T-helper 2 cell (primary cell): ENCODE measurements around the gene B4GALT7.
"Not testable (repeated sequence)": the region's sequence is repeated elsewhere in the genome, so short reads cannot be mapped to it uniquely, and the experiment has no call there.

Experiments
- DNase-seq, 5 experiments: peaks; one replicate each; pipeline versions ENCODE4 v3.0.0 to v3.0.0-alpha.2; 2012 to 2022
- total RNA-seq, 2 donors: gene quantifications; one replicate each; lab custom pipeline; 2026; lab: John Stamatoyannopoulos, UW

B4GALT7 gene, protein sequence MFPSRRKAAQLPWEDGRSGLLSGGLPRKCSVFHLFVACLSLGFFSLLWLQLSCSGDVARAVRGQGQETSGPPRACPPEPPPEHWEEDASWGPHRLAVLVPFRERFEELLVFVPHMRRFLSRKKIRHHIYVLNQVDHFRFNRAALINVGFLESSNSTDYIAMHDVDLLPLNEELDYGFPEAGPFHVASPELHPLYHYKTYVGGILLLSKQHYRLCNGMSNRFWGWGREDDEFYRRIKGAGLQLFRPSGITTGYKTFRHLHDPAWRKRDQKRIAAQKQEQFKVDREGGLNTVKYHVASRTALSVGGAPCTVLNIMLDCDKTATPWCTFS
- 15.4 to 18.4 reads per million in 2 donors for total RNA-seq

DNA sequence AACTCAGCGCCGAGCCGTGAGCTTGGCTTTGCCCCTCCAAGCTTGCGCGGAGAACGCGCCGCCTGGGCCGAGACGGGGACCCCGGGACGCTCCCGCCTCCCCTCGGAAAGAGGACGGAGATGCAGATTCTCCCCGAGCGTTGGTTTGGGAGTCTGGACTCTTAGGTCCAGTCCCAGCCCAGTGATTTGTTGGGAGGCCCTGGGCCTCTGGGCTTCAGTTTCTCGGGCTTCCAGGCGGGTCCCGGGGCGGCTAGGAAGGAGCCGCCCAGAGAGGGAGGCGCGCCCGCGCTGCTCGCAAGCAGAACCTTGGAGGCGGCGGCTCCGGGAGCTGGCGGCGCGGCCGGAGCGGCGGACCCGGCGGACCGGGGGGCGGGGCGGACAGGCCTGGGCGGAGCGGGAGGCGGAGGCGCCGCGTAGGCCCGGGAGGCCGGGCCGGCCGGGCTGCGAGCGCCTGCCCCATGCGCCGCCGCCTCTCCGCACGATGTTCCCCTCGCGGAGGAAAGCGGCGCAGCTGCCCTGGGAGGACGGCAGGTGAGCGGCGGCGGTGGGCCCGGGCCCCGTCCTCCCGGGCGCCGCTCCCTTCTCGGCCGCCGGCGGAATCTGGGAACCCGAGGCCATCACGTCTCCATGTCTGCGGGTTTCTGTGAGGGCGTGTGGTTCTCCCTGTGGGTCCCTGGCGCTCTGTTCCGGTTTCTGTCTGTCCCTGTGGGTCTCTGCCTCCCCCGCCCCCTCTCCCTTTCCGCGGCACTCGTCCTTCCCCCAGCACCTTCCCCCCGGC is at the start of gene B4GALT7:
Gene B4GALT7 (plus strand): TSS at position 402 of the 777 bp plus-strand sequence. CDS start 79 bp downstream, at position 481.
- peak; percentile 66 to 90 (median 75) for DNase-seq

DNA sequence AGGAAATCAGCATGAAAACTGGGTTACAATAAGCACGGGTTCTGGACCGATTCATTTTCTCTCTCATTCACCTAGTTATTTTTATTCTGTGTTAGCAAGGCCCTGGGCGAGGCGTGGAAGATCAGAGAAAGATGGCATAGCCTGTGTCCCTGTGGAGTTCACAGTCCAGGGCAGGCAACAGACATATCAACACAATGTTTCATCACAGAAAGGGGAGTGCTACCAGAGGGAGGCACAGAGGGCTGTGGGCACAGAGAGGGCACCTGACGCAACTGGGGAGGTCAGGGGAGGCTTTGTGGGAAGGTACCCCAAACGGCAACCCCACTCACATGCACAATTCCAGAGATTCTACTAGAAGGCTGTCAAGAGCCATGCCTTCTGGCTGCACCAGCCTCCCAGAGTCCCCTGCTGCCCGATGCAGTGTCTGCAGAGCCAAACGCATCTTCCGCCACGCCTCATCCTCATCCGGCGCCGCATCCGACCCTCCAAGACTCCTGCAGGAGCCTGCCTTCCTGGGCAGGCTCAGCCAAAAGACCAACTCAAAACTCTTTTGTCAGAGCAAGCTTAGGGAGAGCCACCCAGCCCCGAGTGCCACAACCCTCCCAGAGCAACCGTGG is 47.0 kb upstream of the B4GALT7 start:
- DNase-seq = no peak

DNA sequence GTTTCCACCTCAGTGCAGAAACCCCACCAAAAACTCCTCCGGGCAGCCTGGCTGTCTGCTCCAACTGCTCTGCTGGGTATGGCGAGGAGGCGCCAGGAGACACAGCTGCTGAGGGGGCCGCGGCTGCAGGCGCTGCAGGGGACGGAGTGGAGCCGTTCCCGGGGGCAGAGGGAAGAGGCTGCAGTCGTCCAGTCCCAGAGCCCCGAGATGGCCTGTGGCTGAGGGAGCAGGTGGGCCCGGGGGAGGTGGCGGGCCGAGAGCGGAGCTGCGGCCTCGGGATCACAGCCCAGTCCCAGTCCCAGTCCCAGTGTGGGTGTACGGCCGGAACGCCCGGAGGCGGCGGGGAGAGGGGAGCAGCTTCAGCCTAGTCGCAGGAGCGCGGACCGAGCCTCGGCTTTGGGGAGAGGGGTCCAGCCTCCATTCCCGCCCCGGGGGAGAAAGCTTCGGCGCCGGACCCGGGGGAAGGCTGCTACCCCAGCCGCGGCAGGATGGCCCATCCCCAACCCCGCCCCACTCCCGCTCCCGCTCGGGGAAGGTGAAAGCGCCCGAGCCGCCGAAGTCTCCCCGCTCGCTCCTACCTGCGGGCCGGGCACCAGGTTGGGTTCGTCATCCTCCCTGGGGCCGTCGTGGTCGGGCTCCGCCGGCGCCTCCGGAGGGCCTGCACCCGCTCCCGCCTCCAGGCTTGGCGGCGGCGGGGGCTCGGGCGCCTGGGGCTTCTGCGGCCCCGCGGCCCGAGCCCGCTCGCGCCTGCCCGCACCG is 46.1 kb upstream of the B4GALT7 start:
- DNase-seq = peak in 4 of 5 experiments; percentile 4 to 20 (median 12)

DNA sequence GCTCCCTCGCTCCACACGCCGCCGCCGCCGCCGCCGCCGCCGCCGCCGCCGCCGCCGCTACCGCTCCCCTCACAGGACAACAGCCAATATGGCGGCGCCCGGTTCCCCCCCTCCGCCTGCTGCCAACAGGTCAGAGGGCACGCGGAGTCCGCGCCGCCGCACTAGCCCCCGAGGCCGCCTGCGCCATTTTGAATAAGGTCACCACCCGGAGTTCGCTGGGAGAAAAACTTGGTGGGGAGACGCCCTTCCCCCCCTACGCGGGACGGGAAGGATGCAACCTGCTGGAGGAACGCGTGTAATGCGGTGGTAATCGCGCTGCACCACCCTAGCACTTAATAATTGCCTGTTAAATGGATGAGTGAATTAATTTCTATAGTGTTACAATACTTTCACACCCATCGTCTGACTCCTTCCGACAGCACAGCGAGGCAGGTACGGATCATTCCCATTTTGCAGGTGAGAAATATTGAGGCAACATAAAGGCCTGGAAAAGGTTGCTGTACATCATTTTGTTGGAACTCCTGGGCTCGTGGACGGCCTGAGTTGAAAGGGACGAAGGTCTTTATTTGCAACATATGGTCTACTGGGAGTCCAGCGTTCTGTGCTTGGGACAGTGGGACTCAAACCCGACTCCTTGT is 45.3 kb upstream of the B4GALT7 start, which contains the start of gene FAM193B:
Gene FAM193B (minus strand): TSS at position 90 of the 638 bp plus-strand sequence. CDS start 105 bp downstream, outside the sequence.
- DNase-seq = peak; percentile 91 to 95 (median 93)

DNA sequence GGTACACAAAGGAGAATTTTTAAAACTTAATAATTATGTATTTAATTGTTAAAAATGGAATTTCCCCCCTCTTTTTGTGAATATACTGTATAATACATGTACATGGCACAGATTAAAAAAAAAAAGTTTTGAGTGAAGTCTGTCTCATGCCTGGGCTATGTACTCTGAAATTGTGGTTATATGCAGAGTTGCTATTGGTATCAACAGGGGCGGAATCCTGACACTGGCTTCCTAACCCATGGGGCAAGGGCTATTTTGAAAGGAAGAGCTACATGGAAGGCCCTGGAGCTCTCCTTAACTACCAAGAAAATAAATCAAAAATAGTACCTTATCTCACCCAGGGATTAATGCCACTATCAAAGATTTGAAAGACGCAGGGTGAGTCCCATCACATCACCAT is 44.7 kb upstream of the B4GALT7 start:
- no peak for DNase-seq

DNA sequence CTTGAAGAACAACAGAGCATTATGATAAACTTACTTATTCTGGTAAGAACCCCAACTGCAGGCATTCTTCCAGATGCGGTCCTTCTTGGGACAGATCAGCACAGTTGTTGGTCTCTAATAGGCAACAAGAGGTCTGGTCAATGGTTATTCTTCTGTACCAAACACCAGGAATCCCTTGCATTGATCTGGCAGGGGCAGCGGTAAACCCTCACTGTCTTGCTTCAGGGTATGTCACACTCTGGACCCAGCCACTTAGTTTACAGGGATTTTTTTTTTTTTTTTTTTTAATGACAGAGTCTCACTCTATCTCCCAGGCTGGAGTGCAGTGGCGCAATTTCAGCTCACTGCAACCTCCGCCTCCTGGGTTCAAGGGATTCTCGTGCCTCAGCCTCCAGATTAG is 44.3 kb upstream of the B4GALT7 start:
- DNase-seq = no peak

DNA sequence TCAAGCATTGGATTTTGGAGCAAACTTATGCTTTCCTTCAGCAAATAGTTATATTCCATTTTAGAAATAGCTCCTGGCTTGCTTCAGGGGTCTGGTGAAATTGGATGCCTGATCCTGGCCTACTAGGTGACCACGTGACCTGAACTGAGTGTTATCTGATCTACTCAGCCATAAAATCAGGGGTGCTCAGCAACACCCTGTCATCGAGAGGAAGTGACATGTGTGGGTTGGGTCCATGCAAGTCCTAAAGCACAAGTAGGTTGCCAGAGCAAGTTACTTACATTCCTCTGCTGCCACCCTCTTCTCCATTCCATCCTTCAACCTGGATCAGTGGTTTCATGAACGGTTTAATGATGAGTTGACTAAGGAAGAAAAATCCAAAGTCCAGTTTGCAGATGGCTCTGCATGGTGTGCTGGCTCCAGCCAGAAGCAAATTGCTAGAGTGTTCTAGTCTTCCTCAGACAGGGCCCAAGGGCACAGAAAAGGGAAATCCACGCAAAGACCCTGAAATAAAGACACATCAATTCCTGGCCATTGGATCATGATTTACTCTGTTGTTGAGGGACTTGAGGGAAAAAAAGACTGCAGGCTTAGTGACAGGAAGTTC is 42.8 kb upstream of the B4GALT7 start:
- DNase-seq = peak in 2 of 5 experiments; percentile 7 to 84

DNA sequence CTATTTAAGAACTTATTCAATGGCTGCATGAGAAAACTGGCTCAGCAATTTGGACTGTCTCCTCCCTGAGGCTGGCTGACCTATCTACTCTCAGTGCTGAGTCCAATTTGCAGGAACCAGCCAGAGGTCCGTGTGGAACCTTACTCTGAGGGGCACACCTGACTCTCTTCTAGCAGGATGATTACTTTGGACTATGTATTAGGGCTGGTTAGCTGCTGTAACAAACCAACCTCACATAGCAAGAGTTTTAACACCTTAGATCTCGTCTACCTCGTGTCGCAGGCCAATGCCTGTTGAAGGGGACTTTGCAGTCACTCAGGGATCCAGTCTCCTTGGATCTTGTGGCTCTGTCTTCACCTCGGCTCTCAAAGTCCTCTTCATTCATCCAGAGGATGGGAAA is 42.1 kb upstream of the B4GALT7 start:
- no peak for DNase-seq

DNA sequence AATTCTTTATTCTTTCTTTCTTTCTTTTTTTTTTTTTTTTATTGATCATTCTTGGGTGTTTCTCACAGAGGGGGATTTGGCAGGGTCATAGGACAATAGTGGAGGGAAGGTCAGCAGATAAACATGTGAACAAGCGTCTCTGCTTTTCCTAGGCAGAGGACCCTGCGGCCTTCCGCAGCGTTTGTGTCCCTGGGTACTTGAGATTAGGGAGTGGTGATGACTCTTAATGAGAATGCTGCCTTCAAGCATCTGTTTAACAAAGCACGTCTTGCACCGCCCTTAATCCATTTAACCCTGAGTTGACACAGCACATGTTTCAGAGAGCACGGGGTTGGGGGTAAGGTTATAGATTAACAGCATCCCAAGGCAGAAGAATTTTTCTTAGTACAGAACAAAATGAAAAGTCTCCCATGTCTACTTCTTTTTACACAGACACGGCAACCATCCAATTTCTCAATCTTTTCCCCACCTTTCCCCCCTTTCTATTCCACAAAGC is 40.4 kb upstream of the B4GALT7 start:
- not testable (repeated sequence) for DNase-seq

DNA sequence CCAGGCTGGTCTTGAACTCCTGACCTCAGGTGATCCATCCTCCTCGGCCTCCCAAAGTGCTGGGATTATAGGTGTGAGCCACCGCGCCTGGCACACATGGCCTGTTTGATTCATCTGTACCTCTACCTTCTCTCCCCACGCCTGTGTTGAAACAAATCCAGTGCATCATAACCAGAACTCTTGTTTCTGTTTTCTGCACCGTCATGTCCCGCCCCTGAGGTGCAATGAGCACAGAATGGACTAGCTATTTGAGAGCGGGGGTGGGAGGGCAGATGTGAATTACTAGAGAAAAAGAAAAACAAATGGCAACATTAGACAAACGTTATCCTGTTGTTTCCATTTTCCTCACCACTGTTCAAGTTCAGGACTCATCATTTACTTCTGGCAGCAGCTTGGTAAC is 34.9 kb upstream of the B4GALT7 start:
- no peak for DNase-seq

DNA sequence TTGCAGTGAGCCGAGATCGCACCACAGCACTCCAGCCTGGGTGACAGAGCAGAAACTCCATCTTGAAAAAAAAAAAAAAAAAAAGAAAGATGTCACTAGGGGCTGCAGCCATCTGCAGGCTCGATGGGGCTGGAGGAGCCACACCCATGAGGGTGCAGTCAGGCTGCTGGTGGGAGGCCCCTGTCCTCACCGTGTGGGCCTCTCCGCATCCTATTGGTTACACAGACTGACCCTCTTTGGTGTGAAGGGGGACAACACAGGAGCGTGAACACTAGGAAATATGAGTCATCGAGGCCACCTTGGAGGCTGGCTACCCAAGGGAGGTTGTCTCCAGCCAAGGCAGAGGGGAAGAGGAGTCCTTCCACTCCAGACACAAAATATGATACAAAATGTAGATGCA is 31.6 kb upstream of the B4GALT7 start:
- DNase-seq = no peak

DNA sequence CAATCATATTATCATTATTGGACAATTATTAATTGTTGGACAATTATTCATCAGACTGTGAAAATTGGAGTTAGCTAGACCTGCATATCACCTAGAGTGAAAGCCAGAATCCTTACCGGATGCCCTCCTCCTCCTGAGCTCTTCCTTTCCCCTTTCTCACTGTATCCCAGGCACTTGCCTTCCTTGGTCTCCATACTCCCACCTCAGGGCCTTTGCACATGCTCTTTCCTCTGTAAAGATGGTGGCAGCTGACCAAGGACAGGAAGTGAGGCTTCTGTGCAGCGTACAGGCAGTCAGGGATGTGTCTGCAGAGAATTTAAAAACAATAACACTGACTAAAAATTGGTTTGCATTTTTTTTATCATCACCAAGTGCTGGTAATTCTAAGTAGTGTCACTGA is 30.0 kb upstream of the B4GALT7 start:
- peak in 1 of 5 experiments; percentile 22 for DNase-seq

DNA sequence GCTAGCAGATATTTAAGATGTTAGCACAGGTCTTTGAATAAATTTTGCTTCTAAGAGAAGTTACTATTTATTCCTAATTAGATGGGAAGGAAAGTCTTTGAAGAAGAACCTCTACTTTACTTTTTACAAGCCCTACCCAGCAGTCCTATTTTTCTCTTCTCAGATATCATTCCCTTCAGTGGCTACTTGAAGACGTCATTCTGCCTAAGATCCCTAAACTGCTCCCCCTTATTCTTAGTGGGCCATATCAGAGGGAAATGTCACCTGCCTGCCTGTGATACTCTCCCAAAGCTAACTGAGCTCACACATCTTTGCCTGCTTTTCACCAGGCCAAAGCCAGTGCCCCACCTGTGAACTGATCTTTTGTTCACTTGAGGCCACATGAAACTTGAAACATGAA is 24.4 kb upstream of the B4GALT7 start:
- DNase-seq = no peak

DNA sequence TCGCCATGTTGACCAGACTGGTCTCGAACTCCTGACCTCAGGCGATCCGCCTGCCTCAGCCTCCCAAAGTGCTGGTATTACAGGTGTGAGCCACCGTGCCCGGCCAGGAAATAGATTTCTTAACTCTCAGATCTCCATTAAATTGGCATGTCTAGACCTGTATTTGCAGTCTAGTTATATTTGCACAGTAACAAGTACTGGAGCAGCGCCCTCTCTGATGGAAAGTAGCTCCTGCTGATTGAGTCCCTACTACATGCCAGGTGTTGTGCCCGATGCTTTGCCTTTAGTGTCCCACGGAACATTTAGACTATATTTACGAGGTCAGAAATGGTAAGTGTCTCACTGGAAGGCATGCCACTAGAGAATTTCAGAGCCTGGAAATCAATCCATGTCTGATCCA is 23.8 kb upstream of the B4GALT7 start:
- DNase-seq = no peak

DNA sequence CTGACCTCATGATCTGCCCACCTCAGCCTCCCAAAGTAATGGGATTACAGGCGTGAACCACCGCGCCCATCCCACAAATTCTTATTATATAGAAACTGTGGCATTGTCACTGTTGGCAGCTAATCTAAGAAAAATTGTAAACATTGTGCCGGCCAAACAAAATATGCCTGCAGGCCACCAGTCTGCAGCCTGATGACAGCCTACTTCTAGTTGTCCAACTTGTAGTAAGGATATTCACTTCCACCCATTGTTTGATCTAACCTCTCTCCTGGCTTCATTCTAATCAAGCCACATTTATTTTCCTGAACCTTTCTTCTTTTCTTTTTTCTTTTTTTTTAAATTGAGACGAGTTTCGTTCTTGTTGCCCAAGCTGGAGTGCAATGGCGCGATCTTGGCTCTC is 21.6 kb upstream of the B4GALT7 start:
- no peak for DNase-seq

DNA sequence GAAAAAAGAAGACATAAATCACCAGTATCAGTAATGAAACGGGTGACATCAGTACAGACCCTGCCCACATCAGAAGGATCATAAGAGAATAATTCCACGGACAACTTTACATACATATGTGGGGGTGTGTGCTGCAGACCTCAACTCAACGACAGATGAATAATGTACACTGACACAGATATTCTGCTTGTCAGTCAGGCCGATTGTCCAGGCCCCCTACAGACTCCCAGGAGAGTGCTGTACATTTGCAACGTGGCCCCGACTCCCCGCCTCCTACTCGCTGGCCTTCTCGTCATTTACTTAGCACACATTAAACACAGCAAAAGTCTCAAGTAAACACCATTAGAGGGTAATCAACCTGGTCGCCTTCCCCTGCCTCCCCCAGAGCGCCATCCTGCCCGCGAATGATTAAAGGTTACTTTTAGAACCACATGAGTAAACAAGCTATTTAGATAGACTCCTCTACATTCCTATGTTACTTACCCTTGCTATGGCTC is 11.5 kb upstream of the B4GALT7 start:
- no peak for DNase-seq

DNA sequence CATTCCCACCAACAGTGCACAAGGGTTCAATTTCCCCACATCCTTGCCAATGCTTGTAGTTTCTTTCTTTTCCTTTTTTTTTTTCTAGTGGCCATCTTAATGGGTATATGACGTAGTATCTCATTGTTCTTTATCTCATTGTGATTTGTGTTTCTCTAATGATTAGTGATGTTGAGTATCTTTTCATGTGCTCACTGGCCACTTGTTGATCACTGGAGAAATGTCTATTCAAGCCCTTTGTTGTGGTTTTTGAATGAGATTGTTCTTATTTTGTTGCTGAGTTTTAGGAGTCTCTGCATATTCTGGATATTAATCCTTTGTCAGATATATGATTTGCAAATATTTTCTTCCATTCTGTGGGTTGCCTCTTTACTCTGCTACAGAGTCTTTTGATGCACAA is 9.5 kb upstream of the B4GALT7 start:
- no peak for DNase-seq

DNA sequence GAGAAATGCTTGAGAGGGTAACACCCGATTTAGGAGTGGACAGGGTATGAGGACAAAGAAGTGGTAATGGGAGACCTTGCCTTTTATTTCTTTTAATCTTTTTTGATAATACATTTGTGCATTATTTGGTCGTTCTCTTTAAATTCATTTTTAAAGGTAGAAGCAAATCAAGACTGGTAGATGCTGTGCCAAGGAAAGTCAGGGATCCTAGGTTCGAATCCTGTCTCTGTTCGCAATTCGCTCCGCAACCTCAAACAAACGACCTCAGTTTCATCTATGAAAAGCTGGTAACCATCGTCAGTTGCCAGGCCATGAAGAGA is 8.3 kb upstream of the B4GALT7 start:
- no peak for DNase-seq

DNA sequence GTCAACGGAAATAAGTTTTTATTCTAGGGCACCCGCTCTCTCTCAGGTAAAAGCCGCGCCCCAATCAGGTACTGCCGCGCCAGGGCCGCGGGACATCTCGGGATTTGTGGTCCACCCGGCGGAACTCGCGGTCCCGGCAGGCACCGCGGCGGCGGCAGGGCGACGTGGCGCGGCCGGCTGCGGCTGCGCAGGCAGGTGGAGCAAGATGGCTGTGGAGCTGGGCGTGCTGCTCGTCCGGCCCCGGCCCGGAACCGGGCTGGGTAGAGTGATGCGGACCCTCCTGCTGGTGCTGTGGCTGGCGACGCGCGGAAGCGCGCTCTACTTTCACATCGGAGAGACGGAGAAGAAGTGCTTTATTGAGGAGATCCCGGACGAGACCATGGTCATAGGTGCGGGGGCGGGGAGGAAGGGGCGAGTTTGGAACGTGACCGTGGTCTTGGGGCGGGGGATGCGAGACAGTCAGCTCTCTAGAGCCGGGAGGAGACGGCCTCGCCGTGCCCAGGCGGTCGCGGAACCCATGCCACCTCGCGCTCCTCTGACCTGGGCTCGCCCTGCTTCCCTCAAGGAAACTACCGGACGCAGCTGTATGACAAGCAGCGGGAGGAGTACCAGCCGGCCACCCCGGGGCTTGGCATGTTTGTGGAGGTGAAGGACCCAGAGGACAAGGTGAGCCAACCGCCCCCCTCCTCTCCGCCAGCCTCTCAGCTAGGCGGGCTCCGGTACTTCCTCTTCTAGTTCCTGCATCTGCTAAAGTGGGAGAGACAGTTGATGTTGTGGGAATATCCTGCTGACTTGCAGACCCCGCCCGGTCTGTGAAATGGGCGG is 7.7 kb upstream of the B4GALT7 start, which contains the start of gene TMED9:
Gene TMED9 (plus strand): TSS at position 194 of the 825 bp plus-strand sequence. CDS start 12 bp downstream, at position 206.
- DNase-seq = peak; percentile 80 to 93 (median 85)

DNA sequence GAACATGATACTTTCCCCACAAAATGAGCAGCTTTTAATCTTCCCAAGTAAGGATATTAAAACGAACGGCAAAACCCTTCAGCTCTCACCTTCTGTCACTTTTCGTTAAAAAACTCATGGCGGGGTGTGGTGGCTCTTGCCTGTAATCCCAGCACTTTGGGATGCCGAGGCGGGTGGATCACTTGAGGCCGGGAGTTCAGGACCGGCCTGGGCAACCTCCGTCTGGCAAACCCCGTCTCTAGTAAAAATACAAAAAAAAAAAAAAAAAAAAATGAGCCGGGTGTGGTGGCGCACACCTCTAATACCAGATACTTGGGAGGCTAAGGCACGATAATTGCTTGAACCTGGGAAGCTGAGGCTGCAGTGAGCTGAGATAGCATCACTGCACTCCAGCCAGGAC is 7.0 kb upstream of the B4GALT7 start:
- DNase-seq = no peak
